Measurements from ENCODE around the gene SRSF6. TPM values are rescaled to one million over a fixed set of nuclear protein-coding genes. Genes with fewer than 3 reads are reported as not detected.
"Not testable (repeated sequence)": the region's sequence is repeated elsewhere in the genome, so short reads cannot be mapped to it uniquely, and the experiment has no call there.

The SRSF6 gene
- total RNA-seq, 1 experiment from 2014 or later, result 42.8 TPM

- DNase-seq (ENCODE audit: low read depth), result peak; percentile 65
Observed at GRCh38 chr20:43448748-43449535, 8.8 kb upstream of the SRSF6 start.

- no peak for DNase-seq (ENCODE audit: low read depth)
Observed at GRCh38 chr20:43450841-43451799, 6.6 kb upstream of the SRSF6 start.

- no peak for DNase-seq (ENCODE audit: low read depth)
Observed at GRCh38 chr20:43452404-43453126, 5.1 kb upstream of the SRSF6 start.

- not testable (repeated sequence) for DNase-seq (ENCODE audit: low read depth)
Observed at GRCh38 chr20:43456252-43456651, 1.4 kb upstream of the SRSF6 start.

GRCh38 chr20:43456809-43457639 lies 672 bp upstream of the SRSF6 start:
- DNase-seq (ENCODE audit: low read depth), result peak; percentile 96

GRCh38 chr20:43458422-43458924 lies 777 bp downstream of the SRSF6 start:
- no peak for DNase-seq (ENCODE audit: low read depth)

- DNase-seq (ENCODE audit: low read depth), result no peak
Observed at GRCh38 chr20:43459022-43459942, 1.6 kb downstream of the SRSF6 start.

GRCh38 chr20:43460172-43460829 lies 2.6 kb downstream of the SRSF6 start:
- DNase-seq (ENCODE audit: low read depth), result no peak

GRCh38 chr20:43460830-43461200 lies 3.1 kb downstream of the SRSF6 start:
- DNase-seq (ENCODE audit: low read depth), result no peak

GRCh38 chr20:43461894-43462659 lies 4.4 kb downstream of the SRSF6 start:
- no peak for DNase-seq (ENCODE audit: low read depth)

- DNase-seq (ENCODE audit: low read depth), result no peak
Observed at GRCh38 chr20:43462660-43463526, 5.2 kb downstream of the SRSF6 start.

- DNase-seq (ENCODE audit: low read depth), result no peak
Observed at GRCh38 chr20:43463527-43464218, 6.0 kb downstream of the SRSF6 start.

- no peak for DNase-seq (ENCODE audit: low read depth)
Observed at GRCh38 chr20:43464219-43464790, 6.6 kb downstream of the SRSF6 start.

GRCh38 chr20:43465625-43465943 lies 7.9 kb downstream of the SRSF6 start:
- no peak for DNase-seq (ENCODE audit: low read depth)

- DNase-seq (ENCODE audit: low read depth), result no peak
Observed at GRCh38 chr20:43467589-43467988, 9.9 kb downstream of the SRSF6 start.

GRCh38 chr20:43472671-43473380 lies 15.1 kb downstream of the SRSF6 start:
- DNase-seq (ENCODE audit: low read depth), result no peak

All from M059J (cell line).